HG03354 (cell line): ENCODE measurements around the gene TPRX1.
"Not testable (repeated sequence)": the region's sequence is repeated elsewhere in the genome, so short reads cannot be mapped to it uniquely, and the experiment has no call there.

Experiments
- ATAC-seq: cut with Tn5 transposase; IDR thresholded peaks from one replicate; pipeline ENCODE4 v1.9.1; 2021; ENCODE audit warnings: mild to moderate bottlenecking; ENCODE audit not compliant: unreplicated experiment, poor library complexity, severe bottlenecking

TPRX1 gene

DNA sequence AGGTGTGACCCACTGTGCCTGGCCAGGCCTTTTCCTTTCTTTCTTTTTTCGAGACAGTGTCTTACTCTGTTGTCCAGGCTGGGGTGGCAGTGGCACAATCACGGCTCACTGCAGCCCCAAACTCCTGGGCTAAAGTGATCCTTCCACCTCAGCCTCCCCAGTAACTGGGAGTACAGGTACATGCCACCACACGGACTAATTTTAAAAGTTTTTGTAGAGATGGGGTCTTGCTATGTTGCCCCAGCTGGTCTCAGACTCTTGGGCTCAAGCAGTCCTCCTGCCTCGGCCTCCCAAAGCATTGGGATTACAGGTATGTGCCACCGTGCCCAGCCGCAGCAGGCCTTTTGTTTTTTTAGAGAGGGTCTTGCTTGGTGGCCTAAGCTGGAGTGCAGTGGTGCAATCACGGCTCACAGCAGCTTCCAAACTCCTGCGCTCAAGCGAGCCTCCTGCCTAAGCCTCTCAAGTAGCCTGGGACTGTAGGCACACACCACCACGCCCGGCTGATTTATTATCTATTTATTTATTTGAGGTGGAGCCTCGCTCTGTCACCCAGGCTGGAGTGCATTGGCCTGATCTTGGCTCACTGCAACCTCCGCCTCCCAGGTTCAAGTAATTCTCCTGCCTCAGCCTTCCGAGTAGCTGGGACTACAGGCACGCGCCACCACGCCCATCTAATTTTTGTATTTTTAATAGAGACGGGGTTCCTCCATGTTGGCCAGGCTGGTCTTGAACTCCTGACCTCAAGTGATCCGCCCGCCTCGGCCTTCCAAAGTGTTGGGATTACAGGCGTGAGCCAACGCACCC lies 26.9 kb downstream of the TPRX1 start:
- ATAC-seq = not testable (repeated sequence)

DNA sequence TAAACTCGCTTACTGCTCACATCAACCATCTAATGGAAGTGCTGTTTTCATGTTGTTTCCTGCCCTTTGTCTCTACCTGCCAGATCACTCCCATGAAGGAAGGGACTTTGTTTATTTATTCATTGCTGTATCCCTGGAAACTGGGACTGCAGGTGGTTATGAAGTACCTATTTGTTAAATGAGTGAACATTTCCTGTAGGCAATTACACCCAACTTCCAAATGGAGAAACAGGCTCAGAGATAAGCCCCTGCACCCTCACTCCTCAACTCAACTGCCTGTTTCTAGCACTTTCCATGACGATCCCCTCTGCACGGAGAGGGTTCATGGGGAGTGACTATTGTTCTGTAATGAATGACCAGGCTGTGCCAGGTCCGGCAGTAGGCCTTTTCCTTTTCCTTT lies 27.8 kb downstream of the TPRX1 start:
- no peak for ATAC-seq

DNA sequence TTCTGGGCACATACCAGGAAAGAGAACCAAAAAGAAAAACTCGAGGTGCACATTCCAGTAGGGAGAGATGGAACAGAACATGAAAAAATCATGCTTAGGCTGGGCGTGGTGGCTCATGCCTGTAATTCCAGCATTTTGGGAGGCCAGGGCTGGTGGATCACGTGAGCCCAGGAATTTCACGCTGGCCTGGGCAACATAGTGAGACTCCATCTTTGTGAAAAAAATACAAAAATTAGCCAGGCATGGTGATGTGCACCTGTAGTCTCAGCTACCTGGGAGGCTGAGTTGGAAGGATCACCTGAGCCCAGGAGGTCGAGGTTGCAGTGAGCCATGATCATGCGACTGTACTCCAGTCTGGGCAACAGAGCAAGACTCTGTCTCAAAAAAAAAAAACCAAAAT lies 33.1 kb downstream of the TPRX1 start:
- not testable (repeated sequence) for ATAC-seq

DNA sequence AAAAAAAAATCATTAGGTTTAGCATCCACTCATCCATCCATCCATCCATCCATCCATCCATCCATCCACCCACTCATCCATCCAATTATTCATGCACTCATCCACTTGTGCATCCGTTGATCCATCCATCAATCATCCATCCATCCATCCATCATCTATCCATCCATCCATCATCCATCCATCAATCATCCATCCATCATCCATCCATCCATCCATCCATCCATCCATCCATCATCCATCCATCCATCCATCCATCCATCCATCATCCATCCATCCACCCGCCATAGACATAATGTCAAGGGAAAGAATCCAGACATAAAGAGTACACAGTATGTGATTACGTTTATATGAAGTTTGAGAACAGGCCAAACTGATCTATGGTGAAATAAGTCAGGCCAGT lies 34.8 kb downstream of the TPRX1 start:
- ATAC-seq = no peak

DNA sequence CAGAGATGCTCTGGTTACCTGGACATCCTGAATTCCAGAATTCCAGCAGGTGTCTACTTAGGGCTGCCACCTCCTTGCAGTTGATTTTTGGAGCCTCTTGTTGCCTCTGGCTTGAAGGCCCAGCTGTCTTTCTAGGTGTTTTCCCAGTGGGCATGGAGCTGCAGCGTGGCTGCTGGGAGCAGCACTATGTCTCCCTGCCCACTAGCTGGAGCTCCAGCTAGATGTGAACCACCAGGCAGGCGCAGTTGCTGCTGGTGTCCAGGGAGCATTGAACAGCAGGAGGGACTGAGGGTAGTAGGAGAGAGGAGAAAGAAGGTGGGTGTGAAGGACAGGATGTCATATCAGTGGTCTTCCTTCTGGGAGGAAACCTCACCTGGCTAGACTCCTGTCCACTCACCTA lies 35.7 kb downstream of the TPRX1 start:
- no peak for ATAC-seq

DNA sequence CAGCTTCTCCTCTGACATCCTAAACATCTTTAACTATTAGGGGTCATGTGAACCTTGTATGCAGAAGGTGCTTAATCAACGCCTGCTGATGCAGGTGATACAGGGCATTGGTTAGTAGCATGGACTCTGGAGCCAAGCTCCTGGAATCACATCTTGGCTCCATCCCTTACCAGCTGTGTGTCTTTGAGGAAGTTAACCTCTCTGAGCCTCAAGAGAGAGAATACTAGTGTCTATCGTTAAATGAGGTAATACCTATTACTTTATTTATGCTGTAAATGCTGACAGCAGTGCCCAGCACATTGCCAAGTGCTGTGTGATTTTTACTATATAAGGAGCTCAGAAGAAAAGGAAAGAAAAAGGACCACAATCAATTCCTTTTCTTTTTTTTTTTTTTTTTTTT lies 37.0 kb downstream of the TPRX1 start:
- no peak for ATAC-seq

DNA sequence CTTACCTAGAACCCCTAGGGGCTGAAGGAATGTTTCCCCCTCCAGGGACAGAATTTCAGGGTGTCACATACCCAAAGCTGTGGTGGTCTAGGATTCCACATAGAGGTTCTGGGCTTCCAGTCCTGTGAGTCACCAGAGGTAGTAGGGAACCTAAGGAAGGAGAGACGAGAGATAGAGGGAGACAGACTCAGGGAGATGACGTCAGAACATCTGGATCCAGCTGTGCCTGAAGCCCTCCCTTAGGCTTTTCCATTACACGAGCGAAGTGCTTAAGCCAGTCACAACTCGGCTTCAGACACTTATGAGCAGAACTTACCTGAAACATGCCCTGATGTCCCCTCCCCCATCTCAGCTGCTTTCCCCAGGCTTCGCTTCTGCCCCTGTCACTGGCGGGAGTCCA lies 37.7 kb downstream of the TPRX1 start:
- no peak for ATAC-seq

DNA sequence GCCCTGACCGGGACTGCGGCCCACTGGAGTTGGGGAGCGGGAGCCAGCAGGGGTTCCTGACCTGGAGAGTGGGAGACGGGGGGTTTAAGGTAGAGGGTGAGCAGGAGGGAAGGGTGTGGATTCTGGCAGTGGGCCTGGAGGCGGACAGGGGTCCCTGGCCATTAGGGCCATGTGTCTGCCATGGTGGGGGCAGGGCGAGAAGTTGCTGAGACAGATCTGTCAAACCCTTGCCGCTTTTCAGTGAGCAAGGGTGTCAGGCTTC lies 38.1 kb downstream of the TPRX1 start:
- ATAC-seq = no peak

DNA sequence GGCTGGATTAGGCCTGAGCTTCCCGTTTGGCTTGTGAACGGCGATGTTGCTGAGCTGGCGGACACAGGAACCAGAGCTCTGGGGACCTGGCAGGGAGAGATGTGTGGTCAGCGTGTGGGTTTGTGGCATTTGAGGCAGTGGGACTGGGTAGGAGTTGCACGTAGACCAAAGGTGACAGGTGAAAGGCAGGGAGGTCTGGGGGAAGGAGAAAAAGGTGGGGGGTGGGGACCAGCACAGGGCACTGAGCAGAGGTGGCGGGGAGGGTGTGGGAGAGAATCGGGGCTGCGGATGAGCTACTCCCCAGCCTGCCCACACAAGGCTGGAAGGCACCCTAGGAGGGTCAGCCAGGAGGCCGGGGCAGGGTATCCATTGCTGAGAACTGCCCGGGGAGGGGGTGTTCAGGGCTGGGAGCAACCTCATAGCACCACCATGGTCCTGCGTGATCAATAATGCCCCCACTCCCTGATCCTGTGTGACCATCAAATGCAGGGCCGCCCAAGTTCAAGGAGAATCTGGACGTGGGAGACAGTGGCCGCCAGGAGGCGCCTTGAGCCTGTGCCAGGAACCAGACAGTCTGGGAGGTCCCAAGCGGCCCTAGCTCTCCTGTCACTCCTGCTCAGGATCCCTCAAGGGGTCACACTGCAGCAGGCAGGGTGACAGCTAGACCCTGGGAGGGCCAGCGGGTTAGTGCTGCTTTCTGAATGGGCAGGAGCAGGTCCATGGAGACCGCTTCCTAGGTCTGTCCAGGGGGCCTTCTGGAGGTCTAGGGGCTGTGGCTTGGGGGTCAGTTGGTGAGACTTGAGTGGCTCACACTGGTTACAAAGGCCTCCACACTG lies 38.6 kb downstream of the TPRX1 start:
- ATAC-seq = no peak

DNA sequence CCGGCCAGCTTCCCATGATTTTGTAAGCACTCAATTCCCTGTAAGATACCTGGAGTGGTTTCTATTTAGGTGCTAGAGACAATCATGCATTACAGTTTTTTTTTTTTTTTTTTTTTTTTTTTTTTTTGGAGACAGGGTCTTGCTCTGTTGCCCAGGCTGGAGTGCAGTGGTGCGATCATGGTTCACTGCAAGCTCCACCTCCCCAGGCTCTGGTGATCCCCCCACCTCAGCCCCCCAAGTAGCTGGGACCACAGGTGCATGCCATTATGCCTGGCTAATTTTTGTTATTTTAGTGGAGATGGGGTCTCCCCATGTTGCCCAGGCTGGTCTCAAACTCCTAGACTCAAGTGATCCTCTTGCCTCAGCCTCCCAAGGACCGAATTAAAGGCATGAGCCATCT lies 39.6 kb downstream of the TPRX1 start:
- not testable (repeated sequence) for ATAC-seq

DNA sequence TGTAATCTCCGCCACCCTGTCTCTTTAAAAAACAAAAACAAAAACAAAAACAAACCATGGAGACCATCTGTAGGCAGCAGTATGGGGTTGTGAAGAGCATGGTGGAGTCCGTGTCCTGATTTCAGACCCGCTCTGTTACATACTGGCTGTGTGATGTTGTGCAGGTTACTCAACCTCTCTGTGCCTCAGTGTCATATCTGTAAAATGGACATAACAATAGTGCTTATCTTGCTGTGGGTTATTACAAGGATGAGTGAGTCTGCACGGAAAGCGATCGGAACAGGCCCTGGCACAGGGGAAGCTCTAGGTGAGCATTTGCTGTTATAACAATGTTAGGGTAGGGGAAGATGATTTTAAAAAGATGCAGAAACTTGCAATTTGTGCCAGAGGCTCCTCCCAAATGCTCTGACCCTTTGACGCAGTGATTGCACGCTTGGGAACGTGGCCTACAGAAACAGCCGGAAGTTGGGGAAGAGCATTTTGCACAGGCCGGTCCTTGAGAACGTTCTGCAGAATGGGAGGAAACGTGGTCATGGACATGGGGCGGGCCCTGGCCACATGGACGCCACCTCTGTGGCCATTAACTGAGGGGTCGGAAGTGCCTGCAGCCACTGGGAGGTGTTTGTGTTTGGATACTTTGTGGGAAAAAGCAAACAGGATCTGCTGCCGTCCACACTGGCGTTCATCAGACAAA lies 41.6 kb downstream of the TPRX1 start:
- no peak for ATAC-seq

DNA sequence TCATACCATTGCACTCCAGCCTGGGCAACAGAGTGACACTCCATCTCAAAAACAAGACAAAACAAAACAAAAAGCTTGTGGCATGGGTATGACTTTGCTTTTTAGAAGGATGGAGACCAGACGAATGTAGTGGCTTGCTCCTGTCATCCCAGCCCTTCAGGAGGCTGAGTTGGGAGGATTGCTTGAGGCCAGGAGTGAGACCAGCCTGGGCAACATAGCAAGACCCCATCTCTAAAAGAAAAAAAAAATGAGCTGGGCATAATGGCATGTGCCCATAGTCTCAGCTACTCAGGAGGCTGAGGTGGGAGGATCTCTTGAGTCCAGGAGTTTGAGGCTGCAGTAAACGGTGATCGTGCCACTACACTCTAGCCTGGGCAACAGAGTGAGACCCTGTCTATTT lies 42.2 kb downstream of the TPRX1 start:
- no peak for ATAC-seq

DNA sequence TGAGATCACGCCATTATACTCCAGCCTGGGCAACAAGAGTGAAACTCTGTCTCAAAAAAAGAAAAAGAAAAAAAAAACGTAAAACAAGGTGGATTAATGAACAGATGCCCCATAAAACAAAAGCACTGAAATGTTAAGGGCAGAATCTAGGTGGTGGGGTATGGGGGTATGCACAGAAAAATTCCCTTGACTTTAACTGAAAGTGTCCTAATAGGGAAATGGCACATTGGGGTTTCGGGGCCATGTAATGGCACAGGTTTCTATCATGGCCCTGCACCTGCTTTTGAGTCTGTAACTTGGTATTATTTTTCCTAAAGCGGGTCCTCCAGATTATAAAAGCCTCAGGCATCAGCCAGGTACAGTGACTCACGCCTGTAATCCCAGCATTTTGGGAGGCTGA lies 42.8 kb downstream of the TPRX1 start:
- no peak for ATAC-seq

DNA sequence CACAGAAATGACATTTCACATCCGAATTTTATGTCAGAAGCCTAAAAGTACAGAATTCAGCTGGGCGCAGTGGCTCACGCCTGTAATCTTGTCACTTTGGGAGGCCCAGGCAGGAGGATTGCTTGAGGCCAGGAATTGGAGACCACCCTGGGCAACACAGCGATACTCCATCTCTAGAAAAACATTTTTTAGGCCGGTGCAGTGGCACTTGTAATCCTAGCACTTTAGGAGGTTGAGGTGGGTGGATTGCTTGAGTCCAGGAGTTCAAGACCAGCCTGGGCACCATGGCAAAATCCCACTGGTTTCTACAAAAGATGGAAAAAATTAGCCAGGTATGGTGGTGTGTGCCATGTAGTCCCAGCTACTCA lies 43.7 kb downstream of the TPRX1 start:
- no peak for ATAC-seq

DNA sequence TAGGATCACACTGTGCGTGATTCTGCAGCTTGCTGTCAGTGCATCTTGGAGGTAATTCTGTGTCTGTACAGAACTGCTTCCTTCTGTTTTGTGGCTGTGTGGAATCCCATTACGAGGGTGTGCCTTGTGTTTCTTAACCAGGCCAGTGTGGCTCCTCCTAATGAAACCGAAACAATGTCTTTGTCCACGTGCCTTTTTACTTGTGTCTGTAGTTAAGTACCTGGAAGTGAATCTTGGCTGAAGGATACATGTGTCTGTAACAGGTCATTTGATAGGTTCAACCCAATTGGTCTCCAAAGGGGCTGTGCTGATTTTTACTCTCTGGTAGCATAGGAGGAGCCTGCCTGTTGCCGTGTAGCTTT lies 45.9 kb downstream of the TPRX1 start:
- ATAC-seq = no peak

DNA sequence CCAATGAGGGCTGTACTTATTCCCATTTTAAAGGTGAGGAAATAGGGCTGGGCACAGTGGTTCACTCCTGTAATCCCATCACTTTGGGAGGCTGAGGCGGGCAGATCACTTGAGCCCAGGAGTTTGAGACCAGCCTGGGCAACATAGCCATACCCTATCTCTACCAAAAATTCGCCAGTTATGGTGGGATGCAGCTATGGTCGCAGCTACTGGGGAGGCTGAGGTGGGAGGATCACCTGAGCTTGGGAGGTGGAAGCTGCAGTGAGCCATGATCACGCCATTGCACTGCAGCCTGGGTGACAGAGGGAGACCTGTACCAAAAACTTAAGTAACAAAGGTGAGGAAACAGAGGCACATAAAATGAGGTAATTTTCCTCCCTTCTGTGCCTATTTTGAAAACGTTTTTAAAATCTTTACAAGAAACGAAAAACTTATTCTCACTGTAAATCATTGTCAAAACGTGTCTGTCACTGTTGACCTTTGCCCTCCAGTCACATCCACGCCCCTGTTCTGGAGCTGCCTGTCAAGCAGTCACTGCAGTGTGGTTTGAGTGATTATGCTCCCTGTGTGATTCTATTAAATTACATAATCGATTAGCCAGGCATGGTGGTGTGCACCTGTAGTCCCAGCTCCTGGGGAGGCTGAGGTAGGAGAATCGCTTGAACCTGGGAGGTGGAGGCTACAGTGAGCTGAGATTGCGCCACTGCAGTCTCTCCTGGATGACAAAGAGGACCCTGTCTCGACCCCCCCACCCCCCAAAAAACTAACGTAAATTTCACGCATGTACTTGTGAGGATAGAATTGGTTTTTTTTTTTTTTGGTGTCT lies 46.5 kb downstream of the TPRX1 start:
- no peak for ATAC-seq

DNA sequence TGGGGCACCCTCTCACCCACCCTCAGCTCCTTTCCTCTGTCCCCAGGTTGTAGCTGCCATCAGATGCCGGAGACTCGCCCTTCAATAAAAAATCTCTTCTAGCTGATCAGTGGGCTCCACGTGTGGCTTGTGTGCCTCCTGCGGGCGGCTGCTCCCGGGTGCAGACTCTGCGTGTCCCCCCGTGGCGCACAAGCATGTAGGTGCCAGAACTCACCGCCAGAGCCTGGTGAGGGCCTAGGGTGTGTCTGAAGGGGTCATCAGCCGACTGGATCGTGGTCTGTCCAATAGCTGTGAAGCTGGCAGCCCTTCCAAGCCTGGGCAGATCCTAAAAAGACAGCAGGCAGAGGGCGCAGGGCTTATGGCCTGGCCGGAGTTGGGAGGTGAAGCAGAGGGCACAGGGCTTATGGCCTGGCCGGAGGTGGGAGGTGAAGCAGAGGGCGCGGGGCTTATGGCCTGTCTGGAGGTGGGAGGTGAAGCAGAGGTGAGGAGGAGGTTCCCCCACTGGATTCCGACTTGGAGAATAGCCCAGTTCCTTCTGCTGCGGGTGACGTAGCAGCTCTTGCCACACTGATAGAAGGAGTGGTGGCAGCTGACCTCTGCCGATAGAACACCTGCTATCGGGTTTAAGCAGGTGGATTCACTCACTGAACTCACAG lies 47.3 kb downstream of the TPRX1 start:
- ATAC-seq = no peak

DNA sequence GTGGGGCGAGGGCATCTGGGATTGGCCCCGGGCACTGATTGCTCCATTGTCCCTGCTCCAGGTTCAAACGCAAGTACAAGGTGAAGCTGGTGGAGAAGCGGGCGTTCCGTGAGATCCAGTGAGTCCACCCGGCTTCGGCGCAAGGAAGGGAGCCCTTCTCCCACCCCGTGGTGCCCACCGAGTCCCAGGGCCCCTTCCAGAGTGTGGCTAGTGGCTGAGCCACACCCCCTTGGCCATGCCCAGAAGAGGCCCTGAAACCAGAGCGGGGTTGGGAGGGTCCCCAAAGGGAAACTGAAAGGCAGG lies 47.8 kb downstream of the TPRX1 start:
- no peak for ATAC-seq

DNA sequence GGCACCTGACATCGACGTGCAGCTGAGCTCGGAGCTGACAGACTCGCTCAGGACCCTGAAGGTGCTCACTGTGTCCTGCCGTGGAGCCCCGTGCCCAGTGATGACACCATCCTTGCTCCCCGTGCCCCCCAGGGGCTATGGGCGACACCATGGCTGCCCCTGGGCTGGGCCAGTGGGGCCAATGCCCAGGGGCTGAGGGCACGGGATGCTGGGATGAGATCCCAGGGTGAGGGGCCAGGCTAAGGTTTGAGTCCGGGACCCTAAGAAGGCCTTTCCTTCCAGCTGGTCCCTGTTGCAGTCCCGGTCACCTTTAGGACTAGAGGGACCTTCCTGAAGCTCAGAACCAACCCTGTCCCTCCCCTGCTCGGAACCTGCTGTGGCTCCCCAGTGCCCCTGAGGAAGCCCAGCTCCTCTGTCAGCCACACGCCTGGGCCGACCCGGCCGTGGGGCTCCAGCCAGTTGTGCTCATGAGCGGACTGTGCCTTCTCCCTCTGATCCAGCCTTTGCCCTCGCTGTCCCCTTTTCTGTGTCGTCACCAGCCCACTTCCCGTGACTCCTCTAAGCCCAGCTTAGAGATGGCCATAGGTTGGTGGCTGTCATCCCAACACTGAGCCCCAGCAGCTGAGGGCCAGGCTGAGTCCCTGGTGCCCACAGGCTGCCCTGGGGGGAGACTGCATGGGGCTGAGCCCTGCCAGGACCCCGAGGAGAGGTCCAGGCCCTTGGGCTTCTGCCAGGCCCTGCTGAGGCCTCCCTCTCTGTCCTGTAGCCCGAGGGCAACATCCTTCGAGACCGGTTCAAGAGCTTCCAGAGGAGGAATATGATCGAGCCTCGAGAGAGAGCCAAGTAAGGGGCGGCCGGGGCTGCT lies 48.4 kb downstream of the TPRX1 start:
- ATAC-seq = no peak
